HCT116 (cell line): ENCODE data around the gene CHAC1. TPM values are rescaled to one million over a fixed set of nuclear protein-coding genes. Genes with fewer than 3 reads are reported as not detected.

Source experiments
- ATAC-seq: fragments of 200-7000 bp; cut with Tn5 transposase; 2 replicates; pipeline ENCODE4 v1.9.1; 2020; ENCODE audit warnings: mild to moderate bottlenecking, moderate library complexity
- BruUV-seq: library from RNA; stranded (reverse); fragments of 400-500 nt; replicated peaks from 2 replicates; lab custom pipeline; 2021; lab: Mats Ljungman, UMichigan
- CTCF ChIA-PET: fragments of 300-600 bp; sonication (Branson Sonifier 250); formaldehyde crosslinking; loops from one replicate; lab custom pipeline; 2021; ENCODE audit warnings: antibody characterized with exemption; lab: Charles Lee
- POLR2A ChIA-PET: fragments of 300-600, 350-600 bp; sonication (Branson Sonifier 250); formaldehyde crosslinking; loops from one replicate; lab custom pipeline; 2021; ENCODE audit warnings: antibody characterized with exemption; lab: Charles Lee
- RAD21 ChIA-PET, 2 experiments: fragments of 300-600 bp; sonication (Branson Sonifier 250); formaldehyde crosslinking; loops; one replicate each; lab custom pipeline; 2023; ENCODE audit warnings: low total read pairs in 2 of 2; ENCODE audit not compliant: uncharacterized antibody in 2 of 2, unreplicated experiment in 2 of 2, low non-redundant PET in 1 of 2; lab: Charles Lee
- DNase-seq: peaks from one replicate; pipeline ENCODE4 v3.0.0-alpha.2; 2010; ENCODE audit warnings: low read depth, low spot score
- H2AFZ ChIP-seq: fragments of 200-600 bp; shearing (Covaris generic), sonication (generic); 2 replicates; pipeline ENCODE4 v1.6.1; 2017; ENCODE audit warnings: low read depth, mixed run types, mixed read lengths, antibody characterized with exemption, low read length; ENCODE audit not compliant: poor library complexity, severe bottlenecking
- H3K27ac ChIP-seq: 2 replicates; pipeline ENCODE4 v1.5.1; 2012; ENCODE audit warnings: low read depth, low read length
- H3K27me3 ChIP-seq: fragments of 200-600 bp; sonication (generic); 2 replicates; pipeline ENCODE4 v1.6.1; 2016; ENCODE audit warnings: mixed run types, low read length, mixed read lengths; ENCODE audit not compliant: insufficient read depth
- H3K36me3 ChIP-seq, 2 experiments: fragments of 200-500 bp in 1 of 2; fragments of 200-600 bp in 1 of 2; sonication (Bioruptor generic) in 1 of 2; sonication (generic) in 1 of 2; 2 replicates each; pipeline versions ENCODE4 v1.5.1 to v1.6.1; 2014 to 2016; ENCODE audit warnings: low read length in 2 of 2, inconsistent platforms in 1 of 2, mixed read lengths in 1 of 2, mixed run types in 1 of 2; ENCODE audit not compliant: insufficient read depth in 2 of 2, control insufficient read depth in 1 of 2
- H3K4me1 ChIP-seq, 2 experiments: fragments of 200-600 bp in 1 of 2; sonication (generic) in 1 of 2; 2 replicates each; pipeline versions ENCODE4 v1.5.1 to v1.6.1; 2012 to 2017; ENCODE audit warnings: low read length in 2 of 2, inconsistent platforms in 1 of 2, mild to moderate bottlenecking in 1 of 2, mixed read lengths in 1 of 2, mixed run types in 1 of 2, moderate library complexity in 1 of 2; ENCODE audit not compliant: insufficient read depth in 2 of 2, control insufficient read depth in 1 of 2
- H3K4me2 ChIP-seq: fragments of 200-600 bp; sonication (generic); 2 replicates; pipeline ENCODE4 v1.6.1; 2017; ENCODE audit warnings: mixed run types, low read length, mixed read lengths
- H3K4me3 ChIP-seq, 2 experiments: fragments of 200-600 bp in 1 of 2; sonication (generic) in 1 of 2; replicated peaks in 1 of 2; 2 replicates each; pipeline ENCODE4 v1.5.1; 2011 to 2016; ENCODE audit warnings: low read length in 2 of 2, control low read depth in 1 of 2, low read depth in 1 of 2, mild to moderate bottlenecking in 1 of 2, mixed read lengths in 1 of 2, mixed run types in 1 of 2
- H3K79me2 ChIP-seq: fragments of 200-600 bp; sonication (generic); 2 replicates; pipeline ENCODE4 v1.6.1; 2017; ENCODE audit warnings: mild to moderate bottlenecking, mixed run types, low read length, moderate library complexity, mixed read lengths; ENCODE audit not compliant: insufficient read depth
- H3K9ac ChIP-seq: fragments of 200-600 bp; sonication (generic); 2 replicates; pipeline ENCODE4 v1.6.1; 2016; ENCODE audit warnings: low read length, mixed read lengths
- H3K9me2 ChIP-seq: fragments of 200-600 bp; sonication (generic), shearing (Covaris generic); 2 replicates; pipeline ENCODE4 v1.6.1; 2017; ENCODE audit warnings: mixed run types, mild to moderate bottlenecking, moderate library complexity; ENCODE audit not compliant: insufficient read depth
- H3K9me3 ChIP-seq, 2 experiments: fragments of 200-500 bp in 1 of 2; fragments of 200-600 bp in 1 of 2; sonication (Bioruptor generic) in 1 of 2; sonication (generic) in 1 of 2; 2 replicates each; pipeline ENCODE4 v1.6.1; 2014 to 2017; ENCODE audit warnings: low read length in 2 of 2, mixed read lengths in 2 of 2, inconsistent platforms in 1 of 2, low read depth in 1 of 2, mild to moderate bottlenecking in 1 of 2, mixed run types in 1 of 2, moderate library complexity in 1 of 2; ENCODE audit not compliant: control insufficient read depth in 1 of 2, insufficient read depth in 1 of 2
- H4K20me1 ChIP-seq: fragments of 200-600 bp; sonication (generic), shearing (Covaris generic); 2 replicates; pipeline ENCODE4 v1.6.1; 2017; ENCODE audit warnings: mixed run types, mild to moderate bottlenecking, moderate library complexity; ENCODE audit not compliant: insufficient read depth
- ATF3 ChIP-seq: IDR thresholded peaks from 2 replicates; pipeline ENCODE4 v1.6.1; 2012
- SRF ChIP-seq: IDR thresholded peaks from 2 replicates; pipeline ENCODE4 v1.6.1; 2012; ENCODE audit warnings: low read depth
- ZBTB33 ChIP-seq: IDR thresholded peaks from 2 replicates; pipeline ENCODE4 v1.6.1; 2011; ENCODE audit warnings: mild to moderate bottlenecking, low read length, moderate library complexity; ENCODE audit not compliant: insufficient replicate concordance; ENCODE audit errors: extremely low read depth
- intact Hi-C: fragments of 100-400 bp; cut with micrococcal nuclease; formaldehyde crosslinking; loops from 2 replicates; pipeline ENCODE4 v1.10.0; 2022
- total RNA-seq: library from RNA; stranded (reverse); gene quantifications from one replicate; pipeline ENCODE4 v1.2.1, GENCODE V29; 2021; ENCODE audit not compliant: unreplicated experiment

Gene CHAC1
- total RNA-seq, 1 experiment from 2014 or later = 58.9 TPM

GRCh38 chr15:40942337-40942854, 10.9 kb upstream of the CHAC1 start (continued):
- no peak for TF ChIP-seq ZBTB33

GRCh38 chr15:40942878-40943277, 10.4 kb upstream of the CHAC1 start:
- CTCF ChIA-PET = interaction anchor here (1.4 to 2.7 kb wide), 3 partner anchors 9 to 39 kb away, joined by 4 to 36 read pairs (median 24); partner anchors contain the start of genes CHAC1 and DLL4
- Histone ChIP-seq H2AFZ (no peak overlapping the region), H3K4me1 (peaks cover 17 to 18% of the 10 kb centered on the region in 2 experiments; a peak in 3 of 4 replicates), H3K9ac (no peak overlapping the region), H3K9me2 (no peaks in the 10 kb centered on the region), H3K4me3 (no peak overlapping the region), H3K9me3 (no peaks in the 10 kb centered on the region), H3K27me3 (no peaks in the 10 kb centered on the region), H3K27ac (no peak overlapping the region; the same call in 1 of the 2 replicates), H3K79me2 (no peaks in the 10 kb centered on the region), H3K36me3 (no peaks in the 10 kb centered on the region), H3K4me2 (peak overlapping the region; percentile 97; the same call in 1 of the 2 replicates), H4K20me1 (no peaks in the 10 kb centered on the region)
- no peak for ATAC-seq
- POLR2A ChIA-PET = interaction anchor here (3.5 to 5.7 kb wide), 2 partner anchors 10 to 13 kb away, joined by 39 read pairs; partner anchors contain the start of genes CHAC1 and DLL4
- no peak for DNase-seq
- no TSS peak for BruUV-seq
- intact Hi-C loops = no loop called here
- no peak for TF ChIP-seq SRF
- TF ChIP-seq ATF3 = no peak
- RAD21 ChIA-PET = interaction anchor here (1.0 to 1.6 kb wide), 2 partner anchors 14 to 243 kb away, joined by 3 to 4 read pairs; partner anchors contain the start of gene DLL4 (in 1 of the 2)
